HG03066 (cell line): Measurements from ENCODE around the gene TFF2.

Source experiments
- ATAC-seq: cut with Tn5 transposase; IDR thresholded peaks from one replicate; pipeline ENCODE4 v1.9.1; 2021; ENCODE audit warnings: low read depth; ENCODE audit not compliant: unreplicated experiment

The TFF2 gene

GRCh38 chr21:42308161-42308913 is 42.5 kb downstream of the TFF2 start:
- ATAC-seq, result no peak

- no peak for ATAC-seq
Observed at GRCh38 chr21:42307106-42307505, 43.7 kb downstream of the TFF2 start.

GRCh38 chr21:42306366-42307035 is 44.3 kb downstream of the TFF2 start:
- ATAC-seq, result no peak

- no peak for ATAC-seq
Observed at GRCh38 chr21:42305707-42306147, 45.1 kb downstream of the TFF2 start.

GRCh38 chr21:42304556-42305454 is 46.0 kb downstream of the TFF2 start:
- ATAC-seq, result no peak

GRCh38 chr21:42303443-42303842 is 47.4 kb downstream of the TFF2 start:
- ATAC-seq, result no peak

GRCh38 chr21:42302794-42303193 is 48.0 kb downstream of the TFF2 start:
- no peak for ATAC-seq

- no peak for ATAC-seq
Observed at GRCh38 chr21:42302076-42302650, 48.6 kb downstream of the TFF2 start.

GRCh38 chr21:42301371-42302075 is 49.3 kb downstream of the TFF2 start:
- no peak for ATAC-seq

GRCh38 chr21:42300956-42301355 is 49.8 kb downstream of the TFF2 start:
- ATAC-seq, result no peak

GRCh38 chr21:42300045-42300583 is 50.7 kb downstream of the TFF2 start:
- no peak for ATAC-seq

GRCh38 chr21:42299324-42300044 is 51.3 kb downstream of the TFF2 start:
- no peak for ATAC-seq

GRCh38 chr21:42298657-42299056 is 52.1 kb downstream of the TFF2 start:
- no peak for ATAC-seq

GRCh38 chr21:42298237-42298636 is 52.6 kb downstream of the TFF2 start:
- no peak for ATAC-seq

GRCh38 chr21:42297377-42297776 is 53.4 kb downstream of the TFF2 start:
- ATAC-seq, result no peak

- no peak for ATAC-seq
Observed at GRCh38 chr21:42296501-42296900, 54.3 kb downstream of the TFF2 start.
